NCI-H82 (cell line): ENCODE results near the gene LRRC23.

ENCODE experiments used
- DNase-seq: peaks from one replicate; lab custom pipeline; 2025; lab: John Stamatoyannopoulos, UW

Gene LRRC23

DNA sequence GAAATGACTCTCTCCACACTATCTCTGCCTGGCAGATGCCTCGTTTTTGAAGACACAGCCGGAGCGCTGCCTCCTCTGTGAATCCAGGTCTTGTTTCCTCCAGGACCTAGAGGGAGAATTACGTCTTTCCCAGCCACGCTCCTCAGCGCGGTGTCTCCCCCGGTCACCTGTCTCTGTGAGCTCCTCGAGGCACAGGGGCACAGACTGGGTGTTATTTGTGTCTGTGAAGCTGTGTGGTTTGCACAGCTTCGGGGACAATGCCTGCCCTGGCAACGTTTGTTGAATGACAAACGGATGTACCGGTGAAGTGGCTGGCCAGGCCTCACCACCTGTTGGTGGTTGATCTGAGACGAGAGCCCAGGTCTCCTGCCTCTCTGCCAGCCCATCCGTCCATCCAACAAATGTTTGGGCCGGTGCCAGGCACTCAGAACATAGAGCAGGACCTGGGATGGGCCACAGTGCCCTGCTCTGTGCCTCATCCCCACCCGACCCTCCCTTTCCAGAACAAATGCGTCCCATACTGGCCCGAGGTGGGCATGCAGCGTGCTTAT, 52.6 kb downstream of the LRRC23 start:
- no peak for DNase-seq

GRCh38 chr12:6957741-6958608, 53.4 kb downstream of the LRRC23 start:
- DNase-seq = no peak

DNA sequence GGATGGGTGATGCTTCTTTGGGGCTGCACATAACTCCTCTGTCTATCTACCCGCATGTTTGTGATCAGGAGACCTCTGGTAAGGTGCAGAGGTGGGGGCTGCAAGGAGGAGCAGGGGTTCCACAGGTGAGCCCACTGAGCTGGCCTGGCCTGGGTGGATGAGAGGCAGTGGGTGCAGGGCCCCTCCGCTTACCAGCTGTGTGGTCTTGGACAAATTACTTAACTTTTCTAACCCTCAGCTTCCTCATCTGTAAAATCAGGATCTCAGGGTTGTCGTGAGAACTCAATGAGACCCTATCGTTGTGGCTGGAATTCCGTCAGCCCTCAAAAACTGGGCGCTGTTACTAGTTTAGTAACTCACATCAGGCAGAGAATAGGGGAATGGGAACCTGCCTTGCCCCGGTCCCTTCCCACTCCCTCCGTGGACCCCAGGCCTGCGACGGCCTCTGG, 54.0 kb downstream of the LRRC23 start:
- no peak for DNase-seq

- DNase-seq = no peak
These were observed 54.6 kb downstream of the LRRC23 start for GRCh38 chr12:6959058-6959804.

DNA sequence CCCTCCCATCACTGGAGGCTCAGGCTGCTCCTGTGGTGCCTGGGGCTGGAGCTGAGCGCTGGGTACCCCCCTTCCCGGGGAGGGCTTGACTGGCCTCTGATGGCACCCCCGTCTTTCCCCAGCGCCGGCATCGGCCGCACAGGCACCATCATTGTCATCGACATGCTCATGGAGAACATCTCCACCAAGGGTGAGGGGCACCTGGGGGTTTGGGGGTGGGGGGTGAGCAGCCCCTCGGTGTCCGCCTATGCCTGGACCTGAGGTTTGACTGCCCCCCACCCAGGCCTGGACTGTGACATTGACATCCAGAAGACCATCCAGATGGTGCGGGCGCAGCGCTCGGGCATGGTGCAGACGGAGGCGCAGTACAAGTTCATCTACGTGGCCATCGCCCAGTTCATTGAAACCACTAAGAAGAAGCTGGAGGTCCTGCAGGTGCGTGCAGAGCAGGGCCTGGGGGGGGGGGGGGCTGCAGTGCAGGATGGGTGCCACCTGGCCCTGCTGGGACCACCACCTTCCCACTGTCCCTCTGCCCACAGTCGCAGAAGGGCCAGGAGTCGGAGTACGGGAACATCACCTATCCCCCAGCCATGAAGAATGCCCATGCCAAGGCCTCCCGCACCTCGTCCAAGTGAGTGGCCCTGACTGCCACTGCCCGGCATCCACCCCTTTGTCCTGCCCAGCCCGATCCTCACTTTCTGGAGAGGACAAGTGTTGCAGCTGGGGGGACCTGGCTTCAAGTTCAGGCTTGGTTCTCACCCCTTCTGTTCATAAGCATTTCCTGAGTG, 55.4 kb downstream of the LRRC23 start:
- DNase-seq = no peak

DNA sequence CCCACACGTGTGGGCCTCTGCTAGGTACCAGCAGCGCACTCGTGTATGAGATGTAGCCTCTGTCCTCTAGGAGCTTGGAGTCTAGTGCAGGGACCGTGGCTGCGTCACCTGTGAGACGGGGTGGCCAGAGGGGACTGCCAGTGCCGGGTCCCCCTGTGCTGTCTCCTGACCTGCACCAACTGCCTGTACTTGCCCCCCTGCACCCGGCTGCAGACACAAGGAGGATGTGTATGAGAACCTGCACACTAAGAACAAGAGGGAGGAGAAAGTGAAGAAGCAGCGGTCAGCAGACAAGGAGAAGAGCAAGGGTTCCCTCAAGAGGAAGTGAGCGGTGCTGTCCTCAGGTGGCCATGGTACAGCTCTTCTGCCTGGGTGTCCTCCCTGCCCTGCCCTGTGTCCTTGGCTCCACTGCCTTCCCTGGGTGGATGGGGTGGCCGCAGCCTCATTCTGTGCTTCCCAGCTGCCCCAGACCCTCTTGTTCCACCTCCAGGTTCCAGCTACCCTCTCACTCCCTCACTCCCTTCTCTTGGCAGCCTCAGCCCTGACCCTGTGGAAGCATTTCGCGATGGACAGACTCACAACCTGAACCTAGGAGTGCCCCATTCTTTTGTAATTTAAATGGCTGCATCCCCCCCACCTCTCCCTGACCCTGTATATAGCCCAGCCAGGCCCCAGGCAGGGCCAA, 56.1 kb downstream of the LRRC23 start:
- DNase-seq = no peak

DNA sequence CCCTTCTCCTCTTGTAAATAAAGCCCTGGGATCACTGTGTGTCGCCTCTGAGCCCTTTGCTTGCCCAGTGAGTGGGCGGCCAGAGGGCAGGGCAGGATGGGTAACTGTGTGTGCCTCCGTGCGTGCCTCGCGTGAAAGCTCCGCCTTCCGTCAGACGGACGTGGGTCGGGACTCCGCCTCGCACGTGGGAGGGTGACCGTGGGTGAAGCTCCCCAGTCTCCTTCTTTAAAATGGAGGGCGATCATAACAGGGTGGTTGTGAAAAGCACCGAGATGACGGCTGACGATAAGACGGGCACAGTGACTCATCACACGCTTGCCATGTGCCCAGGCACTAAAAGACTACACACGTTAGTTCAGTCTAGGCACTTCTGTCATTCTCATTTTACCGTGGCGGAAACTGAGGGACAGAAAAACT, 56.7 kb downstream of the LRRC23 start:
- no peak for DNase-seq

GRCh38 chr12:6961695-6962284, 57.2 kb downstream of the LRRC23 start:
- DNase-seq = peak; percentile 96

DNA sequence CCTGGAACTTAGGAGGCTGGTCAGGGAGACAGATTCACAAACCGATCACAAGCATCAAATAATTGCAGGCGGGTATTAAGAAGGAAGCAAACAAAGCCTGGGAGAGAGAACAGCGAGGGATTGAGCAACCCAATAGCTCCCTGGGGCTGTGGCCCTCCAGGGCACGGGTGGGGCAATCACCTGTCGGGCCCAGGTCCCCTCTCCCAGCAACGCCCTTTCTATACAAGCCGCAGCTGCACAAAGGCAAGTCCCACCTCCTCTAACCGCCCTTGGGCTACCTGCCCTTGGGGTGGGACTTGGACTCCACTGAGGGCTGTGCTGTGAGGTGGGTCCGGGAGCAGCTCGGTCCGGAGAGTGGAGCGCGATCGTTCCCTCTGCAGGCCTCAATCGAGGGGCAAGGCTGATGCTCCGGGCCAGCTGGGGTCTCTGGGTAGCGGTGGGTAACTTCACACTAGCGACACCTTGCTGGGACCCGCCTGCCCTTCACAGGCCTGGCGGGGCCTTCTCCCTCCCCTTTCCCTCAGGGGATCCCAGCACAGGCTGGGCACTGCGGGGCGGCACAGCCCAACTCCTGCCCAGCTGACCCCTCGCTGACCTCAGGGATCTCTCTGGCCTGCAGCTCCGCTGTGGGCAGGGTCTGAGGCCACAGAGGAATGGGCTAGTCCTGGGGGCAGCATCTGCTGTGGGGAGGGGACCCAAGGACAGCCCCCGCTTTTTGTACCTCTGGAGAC, 57.8 kb downstream of the LRRC23 start:
- DNase-seq = no peak

GRCh38 chr12:6963016-6963731, 58.6 kb downstream of the LRRC23 start:
- no peak for DNase-seq
